NCI-H1694 (cell line): ENCODE measurements around the gene TNS3.

ENCODE experiments used
- DNase-seq: peaks from one replicate; lab custom pipeline; 2025; lab: John Stamatoyannopoulos, UW

Gene TNS3

DNA sequence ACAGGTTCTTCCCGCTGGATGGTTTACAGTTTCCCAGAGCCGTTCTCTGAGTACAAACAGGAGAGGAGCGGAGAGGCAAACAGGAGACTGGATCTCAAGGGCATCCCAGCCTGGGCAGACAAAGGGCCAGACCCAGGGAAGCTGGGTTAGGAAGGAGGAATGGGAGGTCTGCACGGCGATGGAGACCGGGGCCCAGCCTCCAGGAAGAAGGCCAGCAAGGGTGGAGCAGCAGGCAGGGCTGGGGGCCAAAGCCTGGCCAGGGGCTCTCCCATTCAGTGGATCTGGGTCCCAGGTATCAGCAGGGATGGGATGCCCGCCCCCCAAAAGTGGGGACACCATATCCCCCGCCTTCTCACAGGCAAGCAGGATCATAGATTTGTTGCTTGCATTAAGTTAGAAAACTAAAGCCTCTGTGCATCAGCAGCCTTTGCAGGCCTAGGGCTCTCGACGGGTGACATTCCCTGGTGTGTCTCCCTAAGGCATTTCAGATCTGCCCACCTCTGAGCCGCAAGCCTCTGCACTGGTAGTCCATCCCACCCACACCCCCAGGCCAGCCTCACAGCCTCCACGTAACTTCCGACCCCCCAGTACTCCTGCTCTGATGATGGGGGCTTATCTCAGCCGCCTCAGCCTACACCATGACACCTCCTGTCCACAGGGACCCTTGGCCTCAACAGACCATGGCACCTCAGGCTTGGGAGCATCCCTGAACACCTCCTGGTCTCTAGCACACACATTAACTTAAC lies 59.9 kb downstream of the TNS3 start:
- no peak for DNase-seq

DNA sequence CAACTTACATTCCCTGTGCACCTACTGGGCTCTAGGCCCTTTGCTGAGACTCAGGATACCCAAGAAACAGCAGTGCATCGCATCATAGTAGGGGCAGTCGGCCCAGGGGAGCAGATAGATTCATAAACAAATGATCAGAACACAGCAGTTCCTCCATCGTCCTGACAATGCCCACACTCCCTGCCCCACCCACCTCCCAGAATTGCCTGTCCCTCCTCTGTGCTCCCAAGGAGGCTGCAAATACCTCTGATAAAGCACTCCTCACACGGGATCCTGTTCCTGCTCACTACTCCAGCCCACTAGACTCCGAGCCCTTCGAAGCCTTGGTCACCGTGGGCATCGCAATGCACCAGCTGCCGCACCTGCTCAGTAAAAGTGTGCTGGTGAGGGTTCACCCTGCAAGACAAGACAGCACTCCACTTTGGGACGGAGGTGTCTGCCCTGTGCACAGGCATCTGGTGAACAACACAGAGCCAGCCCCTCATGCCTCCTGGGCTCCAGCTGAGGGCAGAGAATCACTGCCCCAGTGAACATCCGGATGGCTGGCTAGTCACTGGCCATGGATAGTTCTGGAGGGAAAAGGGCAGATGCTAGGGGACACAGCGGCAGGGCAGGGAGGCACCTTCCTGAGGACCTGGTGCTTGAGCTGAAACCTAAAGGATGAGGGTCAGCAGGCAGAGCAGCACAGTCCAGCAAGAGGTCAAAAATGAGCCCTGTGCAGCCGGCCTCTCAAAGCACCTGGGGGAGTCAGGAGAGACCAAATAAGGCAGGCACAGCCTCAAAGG lies 60.7 kb downstream of the TNS3 start:
- no peak for DNase-seq

DNA sequence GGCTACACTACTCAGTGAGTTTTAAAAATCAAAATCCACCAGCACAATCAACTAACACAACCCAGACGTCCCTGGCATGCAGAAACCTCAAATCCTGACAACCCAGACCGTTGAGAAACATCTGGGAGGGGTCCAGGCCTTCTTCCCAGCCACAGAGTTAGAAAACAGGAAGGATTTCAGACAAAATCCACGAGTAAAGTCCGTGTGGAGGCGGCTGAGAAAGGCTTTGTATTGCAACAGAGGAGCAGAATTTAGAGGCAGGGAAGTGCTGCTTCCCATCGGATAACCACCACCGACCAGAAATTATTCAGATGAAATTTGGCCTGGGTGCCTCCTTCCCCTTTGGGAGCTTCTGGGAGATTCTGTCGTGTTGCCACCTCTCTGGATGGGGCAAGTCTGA lies 61.5 kb downstream of the TNS3 start:
- no peak for DNase-seq

GRCh38 chr7:47518827-47519226 lies 63.1 kb downstream of the TNS3 start:
- no peak for DNase-seq

DNA sequence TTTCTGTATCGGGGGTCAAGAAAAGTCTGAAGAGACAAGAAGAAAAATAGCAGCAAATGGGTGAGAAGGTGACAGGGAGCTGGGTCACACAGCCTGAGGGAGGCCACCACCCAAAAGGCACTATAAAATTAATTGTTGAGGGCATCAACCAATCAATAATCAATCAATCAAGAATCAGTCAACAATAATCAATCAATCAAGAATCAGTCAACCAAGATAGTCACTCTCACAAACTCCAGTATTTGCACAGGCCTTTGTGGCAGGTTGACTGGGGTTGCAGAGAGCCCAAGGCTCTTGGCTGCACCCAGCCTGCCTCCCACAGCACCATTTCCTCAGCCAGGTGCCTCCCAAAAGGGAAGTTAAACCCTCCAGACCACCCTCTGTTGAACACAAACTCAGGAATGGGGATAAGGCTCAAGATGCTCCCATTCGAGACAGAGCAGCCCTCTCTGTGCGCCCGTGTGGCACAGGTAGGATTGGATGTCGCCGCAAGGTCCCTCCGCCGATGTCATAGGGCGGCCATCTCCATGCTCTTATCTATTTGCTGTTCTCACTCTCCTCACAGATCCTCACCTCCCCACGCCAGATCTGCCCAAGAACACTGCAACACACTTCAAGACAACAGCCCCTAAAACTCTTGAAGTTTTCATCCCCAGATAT lies 64.0 kb downstream of the TNS3 start:
- no peak for DNase-seq

DNA sequence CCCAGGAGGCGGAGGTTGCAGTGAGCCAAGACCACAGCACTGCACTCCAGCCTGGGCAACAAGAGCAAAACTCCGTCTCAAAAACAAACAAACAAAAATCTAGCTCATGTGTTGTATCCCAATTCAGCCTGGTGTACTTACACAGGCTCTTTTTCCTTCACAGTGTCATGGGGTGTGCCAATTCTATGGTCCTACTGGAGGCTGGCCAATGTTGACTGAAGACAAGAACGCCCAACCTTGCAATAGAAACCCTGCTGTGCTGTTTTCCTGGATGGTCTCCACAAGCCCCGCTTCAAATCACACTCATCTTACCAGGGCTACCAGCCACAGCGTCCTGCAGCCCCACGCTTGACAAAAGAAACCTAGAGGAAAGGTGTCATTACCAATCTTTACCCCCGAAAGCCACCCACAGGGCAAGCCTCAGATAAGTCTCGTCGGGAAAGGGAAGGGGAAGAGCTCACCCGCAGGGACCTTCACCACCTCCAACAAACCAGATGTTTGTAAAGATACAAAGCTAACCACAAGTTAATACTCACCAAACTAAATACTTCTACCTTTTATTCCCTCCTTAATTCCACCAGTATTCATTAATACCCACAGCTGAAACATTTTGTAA lies 64.8 kb downstream of the TNS3 start:
- DNase-seq, result no peak

- DNase-seq, result no peak
These were observed 65.5 kb downstream of the TNS3 start for GRCh38 chr7:47516386-47516785.

DNA sequence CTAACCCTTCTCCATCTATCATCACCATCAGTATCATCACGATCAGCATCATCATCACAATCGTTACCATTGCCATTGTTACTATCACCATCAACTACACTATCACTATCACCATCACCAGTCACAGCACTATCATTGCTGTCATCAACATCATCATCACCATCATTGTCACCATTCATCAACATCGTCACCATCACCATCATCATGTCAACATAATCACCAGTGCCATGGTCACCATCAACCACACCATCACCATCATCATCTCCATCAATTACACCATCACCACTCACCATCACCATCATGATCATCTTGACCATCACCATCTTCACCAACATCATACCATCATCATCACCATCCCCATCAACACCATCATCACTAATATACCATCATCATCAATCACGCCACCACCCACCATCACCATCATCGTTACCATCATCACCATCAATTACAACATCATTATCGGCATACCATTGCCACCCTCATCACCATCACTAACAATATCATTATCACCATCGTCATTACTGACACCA lies 66.5 kb downstream of the TNS3 start:
- DNase-seq, result no peak

- no peak for DNase-seq
These were observed 67.1 kb downstream of the TNS3 start for GRCh38 chr7:47514818-47515217.

DNA sequence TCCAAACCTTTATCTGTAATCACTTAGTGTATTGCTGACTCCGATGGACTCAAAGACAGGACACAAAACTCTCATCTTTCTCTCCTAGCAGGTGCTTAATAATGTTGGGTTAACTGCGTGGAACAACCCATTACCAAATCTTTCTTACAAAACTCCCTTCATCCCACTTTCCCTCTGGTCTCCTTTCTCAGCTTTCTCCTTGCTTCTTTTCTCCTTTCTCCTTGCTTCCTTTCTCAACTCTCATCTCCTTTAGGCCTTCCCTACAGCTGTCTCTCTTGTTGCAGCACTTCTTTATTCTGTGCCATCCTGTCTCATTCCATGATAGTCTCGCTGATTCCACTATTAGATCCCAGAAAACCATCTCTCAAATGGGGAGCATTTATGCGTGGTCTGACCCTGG lies 67.5 kb downstream of the TNS3 start:
- no peak for DNase-seq

DNA sequence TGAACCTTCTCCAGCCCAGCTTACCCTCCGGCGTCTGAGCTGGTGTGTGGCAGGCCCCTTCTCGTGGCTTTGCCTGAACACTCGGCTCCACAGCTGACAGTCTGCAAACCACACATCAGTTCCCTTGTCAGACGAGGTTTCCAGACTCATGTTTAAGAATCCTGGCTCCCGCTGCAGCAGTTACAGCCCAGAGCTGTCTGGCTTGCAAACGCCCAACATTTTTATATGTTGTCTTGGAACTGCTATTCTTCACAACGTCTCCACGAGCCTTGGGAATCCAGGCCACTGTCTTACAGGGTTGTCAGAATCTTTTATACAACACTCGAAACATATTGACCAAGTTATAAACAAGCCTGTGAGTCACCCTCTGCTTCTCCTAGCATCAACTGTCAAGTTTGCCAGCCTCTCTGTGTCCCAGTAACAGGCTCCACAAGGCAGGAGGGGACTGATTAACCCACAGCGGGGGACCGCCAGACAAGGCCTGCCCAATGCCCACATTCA lies 68.1 kb downstream of the TNS3 start:
- DNase-seq, result no peak

DNA sequence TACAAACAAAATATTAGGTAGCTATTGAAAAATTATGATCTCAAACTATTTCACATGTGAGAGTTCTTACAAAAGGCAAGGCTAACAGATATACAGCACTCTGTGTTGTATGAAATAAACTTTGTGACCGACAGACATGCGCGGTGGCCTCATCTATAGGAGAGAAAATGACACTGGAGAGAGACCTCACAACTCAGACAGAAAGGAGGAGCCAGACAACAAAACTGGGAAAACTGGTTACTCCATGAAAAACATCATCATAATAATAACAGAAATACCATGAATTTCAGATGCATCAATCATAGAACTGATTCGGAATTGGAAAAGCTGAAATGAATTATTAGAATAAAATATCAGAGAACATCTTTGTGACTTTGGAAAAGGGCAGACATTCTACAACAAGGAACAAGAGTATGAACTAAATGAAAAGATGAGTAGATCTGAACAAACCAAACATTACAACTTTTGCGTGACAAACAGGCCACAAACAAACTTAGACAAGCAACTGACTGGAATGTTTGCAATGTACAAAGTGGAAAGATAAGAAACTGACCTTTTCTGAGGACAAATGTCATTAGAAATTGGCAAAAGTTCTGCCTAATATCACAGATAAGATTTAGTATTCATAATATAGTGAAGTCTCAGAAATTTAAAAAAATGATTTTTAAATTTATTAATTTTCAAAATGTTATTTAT lies 69.3 kb downstream of the TNS3 start:
- DNase-seq, result no peak

- DNase-seq, result no peak
These were observed 70.1 kb downstream of the TNS3 start for GRCh38 chr7:47511699-47512370.

DNA sequence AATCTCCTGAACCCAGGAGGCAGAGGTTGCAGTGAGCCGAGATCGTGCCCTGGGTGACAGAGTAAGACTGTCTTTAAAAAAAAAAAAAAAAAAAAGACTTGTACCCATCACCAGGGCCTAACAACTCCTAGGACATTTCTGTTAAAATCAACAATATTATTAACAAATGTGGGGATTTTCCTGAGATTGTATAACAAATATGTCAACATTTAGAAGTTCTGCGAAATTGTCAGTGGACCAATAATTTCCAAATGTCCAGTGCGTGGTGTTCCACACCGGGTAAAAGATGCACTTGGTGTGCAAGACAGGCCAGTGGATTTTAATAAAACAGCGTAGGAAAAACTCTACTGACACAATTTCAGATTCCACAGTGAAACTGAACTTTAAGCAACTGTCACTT lies 71.1 kb downstream of the TNS3 start:
- no peak for DNase-seq

- DNase-seq, result no peak
These were observed 71.7 kb downstream of the TNS3 start for GRCh38 chr7:47510192-47510591.

GRCh38 chr7:47509571-47509970 lies 72.3 kb downstream of the TNS3 start:
- DNase-seq, result no peak

DNA sequence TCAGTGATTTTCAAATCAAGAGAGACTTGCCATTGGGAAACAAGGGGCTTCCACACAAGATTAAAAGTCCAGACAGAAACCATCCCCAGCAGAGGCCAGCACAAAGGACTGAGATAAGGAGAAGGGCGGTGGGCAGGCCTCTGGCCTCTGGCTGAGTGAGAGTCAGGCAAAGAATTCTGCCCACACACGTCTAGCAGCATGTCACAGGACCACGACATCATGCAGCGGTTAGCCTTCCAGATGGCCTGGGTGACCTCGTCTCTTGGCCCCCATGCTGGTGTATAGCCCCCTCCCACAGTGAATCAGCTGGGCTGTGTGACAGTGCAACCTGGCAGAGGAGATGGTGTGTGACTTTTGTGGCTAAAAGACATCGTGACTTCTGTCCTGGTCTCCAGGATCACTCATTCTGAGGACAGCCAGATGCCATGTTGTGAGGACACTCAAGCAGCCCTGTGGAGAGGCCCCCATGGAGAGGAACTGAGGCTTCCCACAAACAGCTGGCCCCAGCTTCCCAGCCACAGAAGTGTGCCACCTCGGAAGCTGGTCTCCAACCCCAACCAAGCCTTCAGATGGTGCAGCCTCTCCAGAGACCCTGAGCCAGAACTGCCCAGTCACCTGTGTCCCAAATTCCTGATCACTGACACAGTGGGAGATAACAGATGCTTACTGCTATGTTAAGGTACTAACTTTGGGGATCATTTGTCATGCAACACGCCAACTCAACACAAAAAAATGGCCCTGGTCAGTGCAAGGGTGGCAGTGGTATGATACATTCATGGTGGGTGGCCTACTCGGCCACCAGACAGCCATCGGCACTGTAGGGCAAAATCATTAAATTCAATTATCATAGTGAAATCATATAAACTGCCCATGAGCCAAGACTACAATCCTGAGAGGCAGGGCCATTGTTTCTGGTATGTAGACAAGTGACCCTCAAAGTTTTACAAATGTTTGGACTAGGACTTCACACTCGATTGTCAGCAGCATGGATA lies 73.2 kb downstream of the TNS3 start:
- no peak for DNase-seq

DNA sequence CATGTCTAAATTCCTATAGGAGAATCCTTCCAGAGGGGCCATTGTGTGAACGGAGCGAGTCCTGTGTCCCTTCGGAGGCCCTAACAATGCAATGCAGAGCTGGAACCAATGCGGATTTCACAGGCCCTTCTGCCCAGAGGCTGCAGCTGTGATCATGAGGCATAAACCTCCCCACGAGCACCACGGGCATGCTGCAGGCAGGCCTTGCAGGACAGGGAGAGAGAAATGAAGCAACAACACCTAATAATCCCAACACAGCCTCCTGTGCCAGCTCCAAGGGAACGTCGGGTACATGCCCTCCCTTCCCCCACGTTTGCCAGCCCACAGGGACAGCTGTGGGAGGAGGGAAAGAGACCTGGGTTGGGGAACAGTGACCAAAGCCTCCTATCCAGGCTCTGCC lies 74.4 kb downstream of the TNS3 start:
- DNase-seq, result no peak
